Cortex of kidney (tissue), 1 donor: Measurements from ENCODE around the gene PLEKHO1.

Experiments used
- DNase-seq: peaks from one replicate; lab custom pipeline; 2025; lab: John Stamatoyannopoulos, UW

The PLEKHO1 gene

DNA sequence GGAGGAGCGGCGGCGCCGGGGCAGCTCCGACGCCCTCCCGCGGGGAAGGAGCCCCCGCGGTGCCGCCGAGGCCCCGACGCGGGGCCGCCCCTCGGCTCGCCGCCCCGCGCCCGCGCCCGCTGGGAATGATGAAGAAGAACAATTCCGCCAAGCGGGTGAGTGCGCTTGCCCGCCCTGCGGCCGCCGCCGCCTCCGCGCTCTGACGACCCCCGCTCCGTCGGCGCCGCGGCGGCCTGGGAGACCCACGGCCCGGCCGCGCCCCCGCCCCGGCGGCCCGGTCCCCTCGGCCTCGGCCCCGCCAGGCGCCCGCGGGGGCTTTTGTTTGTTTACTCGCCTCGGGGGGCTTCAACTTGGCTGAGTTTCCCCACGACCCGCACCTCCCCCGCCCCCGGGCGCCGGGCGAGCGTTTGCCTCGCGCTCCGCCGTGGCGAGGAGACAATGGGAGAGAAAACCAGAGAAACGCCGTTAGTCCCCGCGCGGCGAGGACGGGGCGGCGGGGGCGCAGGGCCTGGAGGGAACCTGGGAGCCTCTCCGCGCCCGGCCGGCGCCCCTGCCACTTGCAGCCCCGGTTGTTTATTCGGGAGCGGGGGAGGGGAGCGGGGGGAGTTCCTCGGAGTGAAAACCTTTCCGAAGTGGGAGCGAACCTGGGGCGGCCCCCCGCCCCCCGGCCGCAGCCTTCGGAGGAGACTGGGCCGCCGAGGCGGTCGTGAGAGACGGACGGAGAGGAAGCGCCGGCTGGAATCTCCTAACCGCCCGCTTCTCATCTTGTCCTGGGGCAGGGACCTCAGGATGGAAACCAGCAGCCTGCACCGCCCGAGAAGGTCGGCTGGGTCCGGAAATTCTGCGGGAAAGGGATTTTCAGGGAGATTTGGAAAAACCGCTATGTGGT, 661 bp downstream of the PLEKHO1 start:
- no peak for DNase-seq

DNA sequence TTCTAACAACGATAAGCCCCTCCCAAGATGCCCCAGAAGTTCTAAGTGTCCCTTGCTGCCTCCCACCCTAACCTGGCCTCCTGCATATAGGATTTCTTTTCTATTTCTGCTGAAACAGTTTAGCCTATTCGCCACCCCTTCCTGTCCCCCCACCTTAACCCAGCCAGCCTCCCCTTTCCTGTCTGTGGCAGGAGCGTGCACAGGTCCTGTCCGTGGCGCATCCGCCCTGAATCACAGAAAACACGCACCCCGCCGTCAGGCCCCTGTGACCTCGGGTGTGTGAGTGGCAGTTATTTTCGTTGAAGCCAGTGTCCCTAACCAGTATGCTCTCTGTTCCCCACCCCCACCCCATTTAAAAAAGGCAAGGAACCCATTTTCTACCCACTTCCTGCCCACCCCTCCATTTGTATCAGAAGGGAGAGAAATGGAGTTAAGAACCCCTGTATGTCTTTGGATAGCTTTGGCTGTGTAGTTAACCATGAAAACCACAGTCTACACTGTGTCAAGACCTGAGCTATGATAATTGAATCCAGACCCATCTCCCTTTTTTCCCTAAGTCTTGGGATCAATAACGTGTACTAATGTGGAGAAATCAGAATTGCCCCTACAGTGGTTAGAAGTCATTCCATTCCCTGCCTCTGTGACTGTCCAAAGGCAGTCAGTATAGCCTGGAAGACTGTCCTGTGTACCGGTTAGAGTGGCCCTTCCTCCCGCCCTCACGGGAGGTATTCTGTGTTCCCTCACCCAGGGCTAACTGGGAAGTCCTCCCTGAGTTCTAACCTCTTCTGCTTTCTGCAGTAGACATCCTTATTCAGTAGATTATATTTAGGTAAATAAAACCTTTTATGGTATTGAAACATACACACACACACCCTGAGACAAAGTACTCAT, 1.8 kb downstream of the PLEKHO1 start:
- no peak for DNase-seq

DNA sequence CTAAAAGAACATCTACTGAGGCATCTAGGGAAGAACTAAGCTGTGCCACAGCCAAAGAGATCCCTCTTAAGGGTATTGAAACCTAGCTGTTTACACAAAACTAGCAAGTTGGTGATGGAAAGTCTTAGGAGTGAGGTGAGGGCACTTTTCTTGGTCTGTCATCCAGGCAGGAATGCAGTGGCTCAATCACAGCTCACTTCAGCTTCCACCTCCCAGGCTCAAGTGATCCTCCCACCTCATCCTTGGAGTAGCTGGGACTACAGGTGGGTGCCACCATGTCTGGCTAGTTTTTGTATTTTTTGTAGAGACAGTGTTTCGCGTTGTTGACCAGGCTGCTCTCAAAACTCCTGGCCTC, 2.4 kb downstream of the PLEKHO1 start:
- no peak for DNase-seq

DNA sequence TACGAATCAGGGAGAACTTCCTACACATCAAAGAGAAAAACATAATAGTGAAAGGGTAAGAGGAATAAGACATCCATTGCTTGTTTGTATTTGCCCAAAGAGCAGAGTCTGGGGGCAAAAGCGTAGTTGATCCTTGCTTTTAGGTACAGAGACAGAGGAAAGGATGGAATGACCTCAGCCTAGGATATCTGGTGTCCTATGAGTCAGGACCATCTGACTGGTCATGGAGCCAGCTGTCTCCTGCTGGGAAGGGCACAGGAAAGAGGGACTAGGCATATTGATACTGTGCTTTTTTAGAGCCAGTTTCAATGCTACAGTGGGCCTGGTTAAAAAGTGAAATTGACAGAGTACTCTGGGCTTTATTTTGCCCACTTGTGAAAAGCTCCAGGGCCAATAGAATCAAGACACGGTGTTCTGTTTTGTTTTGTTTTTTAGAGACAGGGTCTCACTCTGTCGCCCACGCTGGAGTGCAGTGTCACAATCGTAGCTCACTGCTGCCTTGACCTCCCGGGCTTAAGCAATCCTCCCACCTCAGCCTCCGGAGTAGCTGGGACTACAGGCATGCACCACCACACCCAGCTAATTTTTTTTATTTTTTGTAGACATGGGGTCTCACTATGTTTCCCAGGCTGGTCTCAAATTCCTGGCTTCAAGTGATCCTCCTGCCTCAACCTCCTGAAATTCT, 3.2 kb downstream of the PLEKHO1 start:
- DNase-seq: no peak

DNA sequence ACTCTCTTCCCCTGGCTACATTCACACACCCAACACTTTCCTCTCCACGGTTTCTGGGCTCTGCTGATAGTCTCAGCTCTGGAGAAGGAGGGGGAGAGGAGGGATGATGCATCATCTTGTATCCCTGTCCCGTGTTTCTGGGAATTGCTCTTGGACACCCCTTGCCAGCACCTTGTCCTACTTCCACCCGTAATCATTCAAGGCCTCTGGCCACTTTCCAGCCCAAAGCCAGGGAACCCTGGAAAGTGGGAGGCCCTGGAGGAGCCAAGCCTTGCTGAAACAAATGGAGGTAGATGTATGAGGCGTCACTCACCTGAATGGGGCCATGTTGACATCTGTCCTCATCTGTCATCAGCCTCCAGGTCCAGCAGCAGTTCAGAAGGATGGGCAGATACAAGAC, 4.4 kb downstream of the PLEKHO1 start:
- DNase-seq: no peak

DNA sequence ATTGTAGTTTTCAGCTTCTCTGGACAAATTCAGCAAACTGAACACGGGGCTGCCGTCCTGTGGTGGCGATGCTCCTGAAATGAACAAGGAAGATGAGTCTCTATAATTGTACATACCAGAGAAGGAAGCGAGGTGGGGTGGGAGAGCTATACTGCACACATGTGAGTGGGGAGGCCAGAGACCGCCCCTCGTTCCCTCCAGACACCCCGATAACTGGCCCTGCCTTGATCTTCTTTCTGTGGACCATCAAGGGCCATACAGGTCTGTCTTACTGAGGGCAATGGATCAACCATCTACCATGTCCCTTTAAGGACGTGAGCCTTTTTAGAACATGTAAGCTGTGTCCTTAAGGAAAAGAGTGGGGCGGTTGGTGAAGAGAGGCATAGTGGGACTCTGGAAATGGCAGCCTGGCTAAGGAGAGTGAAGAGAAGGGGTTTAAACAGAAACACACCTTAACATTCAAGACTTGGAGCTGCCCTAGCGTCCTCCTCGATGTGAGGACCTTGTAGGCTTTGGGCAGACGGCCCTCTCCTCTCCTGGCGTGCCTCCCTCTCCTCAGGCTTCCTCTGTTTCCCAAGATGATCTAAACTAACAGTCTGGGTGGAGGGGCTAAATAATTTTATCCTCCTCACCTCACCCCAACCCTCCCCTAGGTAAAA, 5.8 kb downstream of the PLEKHO1 start:
- no peak for DNase-seq

DNA sequence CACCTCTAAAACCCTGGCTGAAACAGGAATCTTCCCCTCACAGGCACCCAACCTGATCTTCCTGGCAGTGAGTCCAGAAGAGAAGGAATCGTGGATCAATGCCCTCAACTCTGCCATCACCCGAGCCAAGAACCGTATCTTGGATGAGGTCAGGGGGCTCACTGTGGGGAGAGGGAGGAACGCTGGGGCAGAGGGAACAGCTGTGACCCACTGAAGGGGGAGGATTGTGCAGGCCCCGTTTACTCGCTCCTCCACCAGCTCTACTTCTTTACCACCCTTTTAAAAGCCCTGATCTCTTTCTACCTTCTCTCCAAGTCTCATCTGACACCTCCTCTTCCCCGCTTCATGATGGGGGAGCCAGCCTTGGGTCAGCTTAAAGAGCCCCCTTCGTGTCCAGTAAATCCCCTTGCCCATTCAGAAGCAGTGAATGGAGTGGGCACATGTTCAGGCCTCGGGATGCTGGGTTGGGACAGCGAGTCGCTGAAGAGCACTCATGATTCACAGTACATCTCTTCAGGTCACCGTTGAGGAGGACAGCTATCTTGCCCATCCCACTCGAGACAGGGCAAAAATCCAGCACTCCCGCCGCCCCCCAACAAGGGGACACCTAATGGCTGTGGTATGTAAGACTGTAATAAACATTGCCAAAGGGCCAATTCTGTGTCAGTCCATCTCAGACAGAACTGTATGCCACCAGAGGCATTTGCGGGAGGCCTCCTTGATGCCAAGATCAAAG, 7.3 kb downstream of the PLEKHO1 start:
- DNase-seq: no peak

DNA sequence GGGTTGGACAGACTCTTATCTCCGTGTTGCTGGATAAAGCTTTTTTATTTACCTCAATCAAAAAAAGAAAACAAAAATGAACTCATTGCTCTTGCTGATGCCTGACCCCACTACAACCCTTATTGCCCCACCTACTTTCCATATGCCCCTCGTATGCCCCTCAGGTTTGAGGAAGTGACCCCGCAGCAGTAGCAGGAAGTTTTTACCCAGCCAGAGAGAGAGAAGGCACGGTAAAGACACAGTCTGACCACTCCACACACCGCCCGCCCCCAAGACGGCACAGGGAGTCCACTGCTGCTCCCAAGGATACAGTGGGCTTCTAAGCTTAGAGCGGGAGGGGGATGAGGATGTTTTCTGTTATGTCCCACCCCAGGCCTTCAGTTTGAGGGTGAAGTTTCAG, 9.8 kb downstream of the PLEKHO1 start:
- DNase-seq: no peak

DNA sequence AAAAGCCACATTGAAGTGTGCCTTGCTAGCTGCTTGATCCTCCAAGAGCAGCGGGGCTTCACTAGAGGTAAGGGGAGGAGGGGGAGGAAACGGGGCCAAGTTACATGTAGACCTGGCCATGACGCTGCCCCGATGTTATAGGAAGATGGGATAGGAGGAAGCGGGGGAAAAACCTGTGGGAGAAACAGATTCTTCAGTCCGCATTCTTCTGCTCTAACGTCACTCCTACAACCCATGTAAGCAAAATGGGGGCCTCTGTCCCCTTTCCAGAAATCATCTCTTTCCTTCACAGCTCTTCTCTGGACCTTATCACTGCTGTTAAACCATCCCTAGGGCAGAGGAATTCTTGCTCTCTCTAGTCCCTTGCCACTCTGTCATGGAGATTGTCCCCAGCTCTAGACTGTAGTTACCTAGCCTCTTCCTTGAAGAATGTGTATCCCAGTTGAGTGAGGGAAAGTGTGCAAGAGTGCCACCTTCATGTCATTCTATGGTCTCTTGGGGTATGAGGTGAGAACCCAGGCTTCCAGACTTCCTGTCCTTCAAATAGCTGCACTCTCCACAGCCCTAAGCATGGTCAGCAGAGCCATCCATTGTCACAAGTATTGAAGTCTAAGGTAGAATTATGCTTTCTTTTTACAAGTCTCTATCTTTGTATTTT, 11.4 kb downstream of the PLEKHO1 start:
- DNase-seq: no peak

DNA sequence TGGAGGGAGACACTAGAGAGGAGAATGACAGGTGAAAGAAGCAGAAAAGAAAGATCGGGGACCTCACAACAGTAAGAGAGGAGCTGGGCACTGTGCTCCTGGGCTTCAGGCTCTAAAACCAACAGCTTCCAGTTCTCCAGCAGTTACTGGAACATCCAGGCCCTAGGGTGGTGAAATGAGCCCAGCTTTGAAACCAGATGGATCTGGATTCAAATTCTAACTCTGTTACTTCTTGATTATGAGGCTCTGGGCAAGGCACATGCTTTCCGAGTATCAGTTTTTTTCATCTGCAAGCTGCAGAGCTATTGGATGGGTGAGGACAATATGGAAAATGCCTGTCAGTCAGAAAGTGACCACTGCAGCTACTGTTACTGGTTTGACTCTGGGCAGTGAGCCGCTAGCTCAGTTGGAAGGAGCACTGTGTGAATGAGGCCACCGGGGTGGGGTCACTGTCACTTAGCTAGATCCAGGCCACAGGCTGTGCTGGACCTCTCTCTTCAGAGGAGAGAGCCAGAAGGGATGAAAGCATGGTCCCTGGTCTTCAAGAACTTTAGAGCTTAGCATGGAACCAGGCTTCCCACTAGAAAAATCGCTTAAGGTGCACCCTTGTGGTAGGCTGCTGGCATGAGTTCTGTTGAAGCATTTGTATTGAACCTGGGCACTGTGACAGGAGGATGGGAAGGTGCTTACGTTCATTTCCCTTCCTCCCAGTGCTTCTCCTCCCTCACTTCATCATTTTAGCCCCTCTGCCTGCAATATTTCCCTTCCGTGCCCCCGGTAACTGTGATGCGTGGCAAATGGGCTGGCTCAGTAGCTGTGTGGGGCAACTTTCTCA, 12.2 kb downstream of the PLEKHO1 start:
- no peak for DNase-seq

DNA sequence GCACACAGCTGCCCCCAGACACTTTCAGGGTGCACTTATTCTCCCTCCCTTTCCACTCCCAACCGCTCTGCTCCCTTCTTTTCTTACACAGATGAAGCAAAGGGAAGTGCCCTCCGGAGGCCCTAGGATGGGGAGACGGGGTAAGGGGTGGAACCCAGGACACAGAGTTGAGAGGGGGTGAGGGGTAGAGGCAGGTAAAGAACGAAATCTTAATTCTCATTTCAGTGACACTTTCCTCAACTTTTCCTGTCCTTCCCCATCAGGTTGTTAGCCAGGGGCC, 12.8 kb downstream of the PLEKHO1 start:
- DNase-seq: no peak

DNA sequence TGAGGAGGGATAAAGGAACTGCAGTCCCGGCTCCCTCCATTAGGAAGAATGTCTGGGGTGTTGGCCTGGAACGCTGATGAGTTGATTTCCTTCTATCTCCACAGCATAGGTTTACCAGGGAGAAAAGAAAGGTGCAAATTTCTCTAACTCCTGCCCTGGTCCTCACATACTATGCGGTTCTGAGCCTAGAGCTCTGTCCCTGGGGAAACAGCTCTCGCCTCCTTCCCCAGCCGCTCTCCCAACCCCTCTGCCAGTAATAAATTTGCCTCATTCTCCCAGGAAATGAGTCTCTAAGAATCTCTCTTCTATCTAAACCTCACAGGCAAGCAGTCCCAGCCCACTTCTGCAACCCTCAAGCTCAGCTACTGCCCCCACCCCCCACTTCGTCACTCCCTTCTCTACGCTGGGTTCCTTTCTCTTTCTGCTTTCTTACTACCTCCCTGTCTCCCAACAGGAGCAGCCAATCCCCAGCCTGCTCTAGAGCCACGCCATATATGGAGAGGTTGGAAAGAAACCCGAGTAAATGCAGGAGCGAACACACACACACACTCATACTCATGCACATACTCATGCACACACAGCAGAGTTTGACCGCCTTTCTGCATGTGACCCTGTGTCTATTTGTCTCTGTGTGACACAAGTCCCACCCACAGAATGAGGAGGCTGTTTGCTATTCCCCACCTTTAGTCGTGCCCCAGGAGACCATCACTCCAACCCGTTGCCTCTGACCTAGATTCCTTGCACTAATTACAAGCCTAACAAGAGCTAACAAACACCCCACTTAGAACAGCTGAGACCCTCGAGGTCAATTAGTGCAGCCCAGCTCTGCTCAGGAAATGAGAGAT, 13.4 kb downstream of the PLEKHO1 start:
- DNase-seq: no peak

DNA sequence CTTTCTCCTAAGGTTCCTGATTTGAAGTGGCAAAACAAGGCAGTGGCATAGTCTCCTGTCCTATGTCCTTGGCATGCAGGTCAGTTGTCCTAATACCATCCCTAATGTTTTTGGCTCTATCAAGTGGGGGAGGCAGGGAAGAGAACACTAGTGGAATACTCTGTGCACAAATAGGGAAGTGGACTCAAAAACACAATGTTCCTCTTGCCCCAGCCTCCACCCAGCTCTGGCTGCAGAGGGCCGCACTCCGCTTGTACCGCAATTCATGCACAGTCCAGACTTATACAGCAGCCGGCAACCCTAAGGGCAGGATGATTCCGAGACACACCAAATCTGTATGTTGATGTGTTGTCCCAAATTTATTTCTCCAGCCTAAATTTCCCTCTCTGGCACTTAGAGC, 14.5 kb downstream of the PLEKHO1 start:
- no peak for DNase-seq

DNA sequence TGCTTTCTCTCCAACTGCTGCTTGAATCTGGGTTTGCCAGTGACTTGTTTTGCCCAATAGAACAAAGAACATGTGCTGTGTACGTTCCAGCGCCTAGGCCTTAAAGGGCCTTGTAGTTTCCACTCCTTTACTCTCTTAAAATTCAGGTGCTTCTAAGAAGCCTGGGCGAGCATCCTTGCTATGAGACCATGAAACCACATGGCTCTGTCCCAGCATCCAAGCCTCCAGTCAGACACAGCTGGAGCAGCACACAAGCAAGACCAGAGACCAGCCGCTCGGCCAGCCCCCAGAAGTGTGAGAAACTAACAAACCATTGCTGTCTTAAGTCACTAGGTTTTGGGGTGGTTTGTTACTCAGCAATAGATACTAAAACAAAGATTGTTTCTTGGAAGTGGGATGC, 15.1 kb downstream of the PLEKHO1 start:
- DNase-seq: no peak

DNA sequence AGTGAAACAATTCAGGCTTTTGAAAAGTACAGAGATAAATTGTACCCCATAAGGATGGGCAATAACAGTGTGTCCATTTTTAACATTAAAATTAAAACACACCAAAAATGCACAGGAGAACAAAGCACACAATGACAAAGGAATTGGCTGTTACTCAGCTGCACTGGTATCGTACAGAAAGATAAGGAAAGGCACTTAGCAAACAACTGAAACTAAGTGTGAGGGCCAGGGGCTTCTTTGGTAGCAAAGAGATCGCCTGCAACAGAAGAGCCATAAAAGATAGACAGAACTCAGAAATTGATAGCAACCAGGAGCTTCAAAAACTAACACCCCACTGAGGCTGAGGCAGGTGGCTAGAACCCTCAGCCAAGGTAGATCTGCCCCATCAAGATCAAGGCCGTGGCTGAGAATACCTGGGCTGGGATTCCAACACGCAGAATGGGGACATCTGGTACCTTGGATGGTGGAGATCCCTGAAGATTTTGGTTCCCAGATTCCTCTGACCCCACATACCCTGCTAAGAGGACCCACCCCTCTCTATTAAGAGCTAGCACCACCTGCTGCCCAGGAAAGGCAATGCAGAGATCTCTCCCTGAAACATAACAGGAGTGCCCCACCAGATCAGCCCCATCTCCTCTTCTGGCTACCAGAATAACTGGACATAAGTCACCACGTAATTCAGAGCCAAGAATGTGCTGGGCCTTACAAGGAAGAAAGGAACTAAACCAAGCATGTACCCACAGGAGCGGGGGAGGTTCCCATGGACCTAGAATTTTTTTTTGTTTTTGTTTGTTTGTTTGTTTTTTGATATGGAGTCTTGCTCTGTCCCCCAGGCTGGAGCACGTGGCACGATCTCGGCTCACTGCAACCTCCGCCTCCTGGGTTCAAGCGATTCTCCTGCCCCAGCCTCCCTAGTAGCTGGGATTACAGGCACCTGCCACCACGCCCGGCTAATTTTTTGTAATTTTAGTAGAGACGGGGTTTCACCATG, 16.2 kb downstream of the PLEKHO1 start:
- no peak for DNase-seq

DNA sequence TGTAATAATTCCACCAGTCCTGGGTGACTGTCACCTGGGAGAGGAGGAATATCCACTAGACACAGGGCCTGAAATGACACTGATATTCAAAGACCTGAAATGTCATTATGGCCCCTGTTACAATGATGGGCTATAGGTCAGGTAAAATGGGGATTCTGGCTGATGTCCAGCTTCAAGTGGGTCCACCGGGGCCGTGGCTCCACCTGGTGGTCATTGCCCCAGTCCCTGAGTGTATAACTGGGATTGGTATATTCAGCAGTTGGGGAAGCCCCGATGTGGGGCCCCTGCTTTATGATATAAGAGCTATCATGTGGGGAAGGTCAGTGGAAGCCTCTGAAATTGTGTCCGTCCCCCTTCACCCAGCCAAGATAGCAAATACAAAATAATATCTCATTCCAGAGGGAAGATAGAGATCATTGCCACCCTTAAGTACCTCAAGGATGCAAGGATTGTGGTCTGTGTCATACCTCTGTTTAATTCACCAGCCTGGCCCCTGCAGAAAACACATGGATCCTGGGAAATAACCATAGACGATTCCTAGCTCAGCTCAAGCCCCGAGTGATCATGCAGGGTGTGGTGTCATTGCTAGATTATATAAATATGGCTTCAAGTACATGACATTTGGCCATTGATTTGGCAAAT, 19.4 kb downstream of the PLEKHO1 start:
- no peak for DNase-seq

DNA sequence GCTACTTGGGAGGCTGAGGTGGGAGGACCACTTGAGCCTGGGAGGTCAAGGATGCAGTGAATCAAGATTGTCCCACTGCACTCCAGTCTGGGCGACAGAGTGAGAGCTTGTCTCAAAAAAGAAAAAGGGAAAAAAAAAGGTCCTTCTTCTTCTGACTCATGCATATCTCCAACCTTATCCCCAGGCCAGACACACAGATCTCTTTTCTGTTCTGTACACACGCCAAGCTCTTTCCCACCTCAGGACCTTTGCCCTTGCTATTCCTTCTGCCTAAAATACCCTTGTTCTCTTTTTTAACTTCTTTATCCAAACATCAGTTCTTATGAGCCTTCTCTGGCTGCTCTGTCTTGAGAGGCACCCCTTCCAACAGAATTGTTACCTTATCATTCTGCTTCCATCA, 22.1 kb downstream of the PLEKHO1 start:
- DNase-seq: no peak
